Cardiac septum (tissue), 1 donor: ENCODE results near the gene SLC25A47. TPM values are rescaled to one million over a fixed set of nuclear protein-coding genes. Genes with fewer than 3 reads are reported as not detected.
"Not testable (repeated sequence)": the region's sequence is repeated elsewhere in the genome, so short reads cannot be mapped to it uniquely, and the experiment has no call there.

Experiments used
- DNase-seq: peaks from one replicate; pipeline ENCODE4 v3.0.0-alpha.2; 2020; ENCODE audit warnings: low spot score
- intact Hi-C: fragments of 100-400 bp; cut with DNase I; formaldehyde crosslinking; loops from one replicate; pipeline ENCODE4 v1.14.0; 2022
- long read RNA-seq: library from polyadenylated mRNA; unstranded; transcript quantifications from one replicate; pipeline ENCODE4 v2.0.0, GENCODE V29; 2021
- total RNA-seq: library from RNA; stranded (reverse); fragmentation: NEBNext Ultra II Directional; extraction: Animal tissue kit (Norgen Biotek cat#: 25700); gene quantifications from one replicate; pipeline ENCODE4 v1.2.1, GENCODE V29; 2021
- donor health status: DM: no; HTN: no; CAD: no.

The SLC25A47 gene, protein sequence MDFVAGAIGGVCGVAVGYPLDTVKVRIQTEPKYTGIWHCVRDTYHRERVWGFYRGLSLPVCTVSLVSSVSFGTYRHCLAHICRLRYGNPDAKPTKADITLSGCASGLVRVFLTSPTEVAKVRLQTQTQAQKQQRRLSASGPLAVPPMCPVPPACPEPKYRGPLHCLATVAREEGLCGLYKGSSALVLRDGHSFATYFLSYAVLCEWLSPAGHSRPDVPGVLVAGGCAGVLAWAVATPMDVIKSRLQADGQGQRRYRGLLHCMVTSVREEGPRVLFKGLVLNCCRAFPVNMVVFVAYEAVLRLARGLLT
- not detected for total RNA-seq
- long read RNA-seq = 0 reads

DNA sequence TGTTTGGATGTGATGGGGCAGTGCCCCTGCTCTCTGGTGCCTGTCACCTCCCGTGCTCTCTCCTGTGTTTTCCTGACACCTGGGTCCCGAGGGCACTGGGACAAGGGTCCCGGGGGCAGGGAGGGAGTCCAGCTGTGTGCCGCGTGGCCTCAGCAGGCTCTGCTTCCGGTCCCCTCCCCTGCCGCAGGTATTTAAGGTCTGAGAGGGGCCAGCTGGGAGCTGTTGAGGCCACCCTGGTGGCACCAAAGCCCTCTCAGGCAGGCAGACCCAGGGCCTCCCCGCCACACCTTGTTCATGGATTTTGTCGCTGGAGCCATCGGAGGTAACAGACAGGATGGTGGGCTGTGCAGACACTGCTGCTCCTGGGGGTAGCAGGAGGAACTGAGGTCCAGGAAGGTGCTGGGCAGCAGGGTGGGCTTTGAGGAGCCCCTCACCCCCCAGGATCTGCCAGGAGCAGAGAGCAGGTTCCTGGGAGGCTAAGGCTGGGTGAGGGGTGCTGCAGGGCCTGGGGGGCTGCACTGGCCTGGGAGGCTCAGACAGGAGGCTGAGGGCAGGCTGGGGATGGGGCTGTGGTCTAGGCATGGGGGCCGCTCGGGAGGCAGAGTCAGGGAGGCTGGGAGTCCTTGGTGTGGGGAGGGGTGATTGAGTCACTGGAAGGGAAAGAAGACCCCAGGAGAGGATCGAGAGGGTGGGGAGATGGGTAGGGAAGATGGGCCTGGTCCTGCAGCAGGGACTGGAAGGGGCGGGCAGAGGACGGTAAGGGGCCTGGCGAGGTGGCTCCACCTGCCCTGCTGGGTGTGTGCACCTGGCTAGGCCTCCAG, at the start of gene SLC25A47:
TSS of gene SLC25A47 (plus strand) at position 219 of the 821 bp plus-strand sequence. CDS start at position 295, 76 bp downstream.
- no peak for DNase-seq
- intact Hi-C loops = no loop called here

DNA sequence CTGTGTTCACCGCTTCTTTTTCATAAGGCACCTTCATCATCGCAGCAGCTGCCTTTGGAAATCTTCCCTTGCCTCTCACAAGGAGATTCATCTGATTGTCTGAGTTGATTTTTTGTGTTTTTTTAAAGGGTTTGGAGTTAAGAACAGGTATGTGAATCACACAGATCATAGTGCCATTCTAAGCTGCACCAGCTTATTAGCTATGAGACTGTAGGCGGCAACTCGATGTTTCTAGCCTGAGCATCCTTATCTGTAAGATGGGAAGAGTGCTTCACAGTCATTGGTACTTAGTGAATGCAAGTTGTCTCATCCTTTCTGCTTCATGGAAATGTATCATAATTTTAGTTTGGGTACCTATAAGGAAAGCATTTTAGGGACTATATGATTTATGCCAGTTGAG, 48.9 kb upstream of the SLC25A47 start:
- no peak for DNase-seq
- intact Hi-C loops = no loop called here

DNA sequence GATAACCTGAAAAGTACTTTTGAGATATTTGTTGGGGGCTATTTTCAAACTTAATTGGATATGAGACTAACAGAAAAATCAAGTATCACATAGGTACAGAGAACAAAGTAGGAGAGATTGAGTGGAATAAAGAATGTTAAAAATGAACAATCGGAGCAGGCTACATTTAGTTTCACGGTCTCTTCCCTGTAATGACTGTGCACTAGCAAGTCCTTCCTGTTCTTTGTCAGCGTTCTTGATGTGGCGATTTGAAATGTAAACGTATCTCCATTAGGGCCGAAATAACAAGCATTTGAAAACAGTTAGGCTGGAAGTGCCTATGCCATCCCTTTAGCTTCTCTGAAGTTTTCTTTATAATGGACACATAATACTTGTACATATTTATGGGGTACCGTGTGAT, 47.9 kb upstream of the SLC25A47 start:
- DNase-seq = no peak
- intact Hi-C loops = no loop called here

DNA sequence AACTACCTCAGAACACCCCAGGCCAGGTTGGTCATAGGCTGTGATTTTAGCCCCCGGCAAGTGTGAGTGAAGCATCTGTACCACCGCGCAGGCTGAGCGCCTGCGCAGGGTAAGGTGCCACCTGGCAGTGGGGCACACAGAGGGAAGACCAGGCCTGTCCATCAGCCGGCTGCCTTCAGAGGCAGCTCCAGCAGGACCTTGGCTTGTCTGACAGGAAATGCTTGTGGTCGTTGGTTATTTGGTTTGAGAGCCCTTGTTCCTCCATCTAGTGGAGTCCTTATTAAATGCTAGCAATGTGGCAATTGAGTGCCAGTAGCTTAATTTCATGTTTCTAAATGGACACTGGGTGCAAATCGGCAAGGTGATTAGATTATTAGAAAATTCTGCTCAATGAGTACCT, 44.4 kb upstream of the SLC25A47 start:
- no peak for DNase-seq
- intact Hi-C loops = no loop called here

DNA sequence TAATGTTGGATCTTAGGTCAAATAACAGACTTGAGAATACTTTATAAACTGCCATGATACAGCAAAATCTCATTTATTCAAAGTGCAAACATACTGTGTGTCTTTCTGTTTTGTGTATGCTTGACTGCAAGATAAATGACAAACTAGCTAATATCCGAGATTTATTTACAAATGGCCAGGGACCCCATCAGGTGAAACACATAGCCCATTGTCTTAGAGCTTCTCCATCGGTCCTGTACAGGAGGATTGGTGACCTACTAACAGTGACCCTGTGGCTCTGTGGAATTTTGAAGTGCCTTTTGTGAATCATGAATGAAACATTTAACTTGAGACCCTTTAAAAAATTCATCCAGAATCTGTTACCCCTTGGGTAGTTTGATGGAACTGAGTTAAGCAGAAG, 44.0 kb upstream of the SLC25A47 start:
- intact Hi-C loops = no loop called here
- DNase-seq = no peak

DNA sequence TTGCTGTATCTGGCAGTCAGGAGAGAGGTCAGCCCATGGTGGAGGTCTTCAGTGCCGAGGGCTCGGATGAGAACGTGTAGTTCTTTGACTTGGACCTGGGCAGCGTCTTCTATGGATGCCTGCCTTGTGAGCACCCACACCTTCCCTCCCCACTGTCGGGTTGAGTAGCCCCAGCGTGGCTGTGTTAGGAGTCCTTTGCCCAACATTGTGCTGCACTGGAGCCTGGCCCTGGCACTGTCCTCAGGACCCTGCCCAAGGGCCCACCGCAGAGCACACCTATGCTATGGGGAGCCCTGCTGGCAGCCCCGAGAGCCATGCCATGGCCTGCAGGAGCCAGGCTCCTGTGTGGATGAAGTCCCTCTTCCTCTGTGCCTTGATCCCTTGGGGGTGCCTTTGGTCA, 43.6 kb upstream of the SLC25A47 start:
- intact Hi-C loops = no loop called here
- no peak for DNase-seq

DNA sequence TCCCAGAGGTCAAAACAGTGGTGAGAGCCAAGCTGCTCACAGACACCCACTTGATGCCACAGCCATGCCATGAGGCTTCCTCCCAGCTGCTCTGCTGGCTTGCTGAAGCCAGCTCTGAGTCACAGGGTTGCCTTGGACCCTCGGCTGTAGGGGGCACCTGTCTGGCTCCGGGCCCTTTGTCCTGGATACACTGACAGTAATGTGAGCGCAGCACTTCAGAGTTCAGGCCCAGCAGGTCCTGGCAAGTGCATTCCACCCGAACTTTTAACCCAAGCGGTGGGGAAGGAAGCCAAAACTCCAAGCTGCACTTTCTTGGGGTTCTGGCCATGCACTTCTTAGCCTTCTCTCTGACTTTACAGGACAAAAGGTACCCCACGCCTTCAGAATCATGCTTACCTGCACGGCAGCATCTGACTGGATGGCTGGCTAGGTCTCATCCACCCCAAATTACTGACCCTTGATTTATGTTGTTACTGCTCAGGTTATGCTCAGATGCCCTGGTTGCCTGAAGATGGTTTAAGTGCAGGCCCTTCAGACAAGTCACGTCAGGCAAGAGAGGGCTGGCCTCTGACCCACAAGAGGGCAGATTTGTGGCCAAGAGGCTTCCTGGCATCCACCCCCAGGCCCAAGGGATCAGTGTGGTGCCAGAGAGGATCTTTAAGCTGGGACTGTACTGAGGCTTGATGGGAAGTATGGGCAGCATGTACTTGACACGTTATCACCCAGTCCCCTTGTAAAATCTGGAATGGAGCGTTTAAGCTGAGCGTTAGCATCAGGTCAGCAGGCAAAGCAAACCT, 41.7 kb upstream of the SLC25A47 start:
- DNase-seq = no peak
- intact Hi-C loops = no loop called here

DNA sequence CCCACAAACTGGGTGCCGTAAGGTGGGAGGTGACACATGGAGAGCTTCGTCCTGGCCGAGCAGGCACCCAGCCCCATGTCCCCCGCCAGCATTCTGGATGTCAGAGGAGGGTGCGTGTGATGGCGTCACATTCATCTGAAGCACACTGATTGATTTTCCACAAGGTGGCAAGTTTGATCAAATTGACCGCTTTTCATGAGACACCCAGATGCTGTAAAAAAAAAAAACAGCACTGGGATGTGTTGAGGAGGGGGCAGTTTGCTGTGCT, 41.1 kb upstream of the SLC25A47 start:
- DNase-seq = no peak
- intact Hi-C loops = no loop called here

DNA sequence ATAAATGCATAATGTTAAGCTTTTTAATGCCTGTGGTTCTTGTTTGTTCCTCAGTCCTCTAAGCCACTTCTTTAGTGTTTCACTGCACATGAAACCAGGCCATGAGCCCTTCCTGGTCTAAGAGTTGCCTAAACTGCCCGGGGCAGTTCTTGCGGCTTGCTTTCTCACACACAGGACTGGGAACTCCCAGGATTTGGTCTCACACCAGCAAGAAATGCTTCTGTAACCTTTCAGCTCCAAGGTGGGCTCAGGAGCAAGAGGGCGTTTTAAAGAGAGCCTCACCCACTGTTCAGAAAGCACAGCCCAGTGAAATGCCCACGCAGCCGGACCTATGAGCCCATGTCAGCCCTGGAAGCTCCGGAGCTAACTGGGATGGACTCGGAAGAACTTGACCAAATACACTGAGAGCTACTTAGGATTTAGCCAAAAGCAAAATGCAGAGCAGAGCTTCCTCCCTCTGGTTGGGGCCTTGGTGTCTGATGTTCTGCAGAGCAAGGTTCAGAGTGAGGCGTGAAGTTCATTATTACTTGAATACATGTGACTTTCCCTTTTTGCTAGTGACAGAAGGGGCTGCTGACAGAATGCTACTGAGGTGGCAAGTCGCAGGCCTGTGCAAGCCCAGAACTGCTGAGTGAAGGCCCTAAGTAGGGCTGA, 40.2 kb upstream of the SLC25A47 start:
- no peak for DNase-seq
- intact Hi-C loops = no loop called here

DNA sequence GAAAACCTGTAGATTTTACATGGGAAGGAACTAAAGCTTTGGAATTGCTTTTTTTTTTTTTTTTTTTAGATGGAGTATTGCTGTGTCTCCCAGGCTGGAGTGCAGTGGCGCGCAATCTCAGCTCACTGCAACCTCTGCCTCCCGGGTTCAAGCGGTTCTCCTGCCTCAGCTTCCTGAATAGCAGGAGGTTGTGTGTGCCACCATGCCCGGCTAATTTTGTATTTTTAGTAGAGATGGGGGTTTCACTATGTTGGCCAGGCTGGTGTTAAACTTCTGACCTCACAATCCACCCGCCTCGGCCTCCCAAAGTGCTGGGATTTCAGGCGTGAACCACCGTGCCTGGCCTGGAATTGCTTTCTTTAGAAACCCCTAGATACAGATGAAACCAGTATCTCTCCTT, 39.7 kb upstream of the SLC25A47 start:
- DNase-seq, intact Hi-C loops: not testable (repeated sequence)

DNA sequence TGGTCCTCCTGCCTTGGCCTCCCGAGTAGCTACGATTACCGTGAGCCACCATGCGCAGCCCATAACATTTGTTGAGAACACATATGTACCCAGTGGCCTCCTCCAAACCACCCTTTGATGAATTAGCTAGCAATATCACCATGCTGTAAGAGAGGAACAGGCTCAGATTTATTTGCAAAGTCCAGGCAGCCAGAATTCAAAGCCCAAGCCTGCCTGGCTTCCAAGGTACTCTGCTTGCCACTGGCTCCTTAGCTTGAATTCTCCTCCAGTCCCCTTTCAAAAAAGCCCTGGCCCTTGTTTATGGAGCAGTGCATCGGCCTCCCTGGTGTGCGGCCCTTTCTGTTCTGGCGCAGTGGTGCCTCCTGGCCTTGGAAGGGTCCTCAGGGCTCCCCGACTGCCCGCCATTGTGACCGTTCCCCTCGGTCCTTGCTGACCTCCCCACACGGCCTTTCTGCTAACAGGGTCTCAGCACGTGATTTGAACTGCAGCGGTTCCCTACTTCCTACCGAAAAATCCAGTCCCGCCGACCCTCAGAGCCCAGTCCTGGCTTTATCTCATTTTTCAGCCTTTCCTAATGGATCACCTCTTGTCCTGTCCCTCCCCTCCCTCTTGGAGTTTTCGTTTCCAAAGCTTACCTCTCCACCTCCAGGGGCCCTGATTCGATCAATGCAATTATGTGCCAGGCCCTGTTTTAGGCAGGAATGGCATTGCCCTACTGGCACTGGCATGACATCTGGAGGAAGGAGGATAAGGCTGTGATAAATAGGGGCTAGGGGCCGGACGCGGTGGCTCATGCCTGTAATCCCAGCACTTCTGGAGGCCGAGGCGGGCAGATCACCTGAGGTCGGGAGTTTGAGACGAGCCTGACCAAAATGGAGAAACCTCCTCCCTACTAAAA, 38.9 kb upstream of the SLC25A47 start:
- intact Hi-C loops = loop anchor here (2.0 kb wide), 1 partner anchor 43 kb away; no protein-coding TSS in a partner anchor
- no peak for DNase-seq

DNA sequence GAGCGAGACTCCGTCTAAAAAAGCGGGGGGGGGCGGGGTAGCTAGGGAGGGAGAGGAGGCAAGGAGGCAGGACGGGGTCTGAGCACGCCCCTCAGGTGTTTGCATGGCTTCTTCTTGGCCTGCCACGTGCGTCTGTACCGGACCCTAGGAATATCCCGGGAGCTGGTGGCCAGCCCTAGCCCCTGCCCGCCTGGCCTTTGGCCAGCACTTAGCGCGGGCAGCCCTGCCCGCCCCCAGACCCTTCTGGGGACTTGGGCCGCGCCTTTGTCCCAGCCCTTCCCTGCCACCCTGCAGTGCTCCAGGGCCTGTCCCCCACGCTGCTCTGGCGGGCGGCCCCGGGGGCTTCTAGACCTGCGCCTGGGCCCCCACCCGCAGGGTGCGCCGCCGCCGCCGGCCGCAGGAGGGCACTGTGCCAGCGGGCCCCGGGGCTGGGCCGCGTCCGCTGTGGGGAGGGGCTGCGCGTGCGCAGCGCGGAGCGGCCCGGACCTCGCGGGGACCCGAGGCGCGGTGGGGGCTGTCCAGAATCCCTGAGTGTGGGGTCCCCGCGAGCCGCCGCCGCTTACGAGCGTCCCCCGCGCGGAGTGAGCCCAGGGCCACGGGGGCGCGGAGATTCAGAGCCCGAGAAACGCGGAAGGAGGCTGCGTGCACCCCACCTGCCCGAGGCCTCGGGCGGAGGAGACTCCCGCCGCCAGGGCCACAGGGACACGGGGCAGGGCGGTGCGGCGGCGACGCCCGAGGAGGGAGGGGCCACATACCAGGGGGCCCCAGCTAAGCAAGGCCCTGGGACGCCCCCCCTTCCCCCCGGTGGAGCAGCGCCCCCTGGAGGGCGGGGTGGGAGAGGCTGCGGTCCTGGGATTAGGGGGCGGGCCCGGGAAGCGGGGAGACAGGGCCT, 37.9 kb upstream of the SLC25A47 start:
- intact Hi-C loops = loop anchor here (2.0 to 5.0 kb wide), 2 partner anchors 44 to 92 kb away; partner anchors contain the start of gene WDR25
- peak; percentile 88 for DNase-seq

DNA sequence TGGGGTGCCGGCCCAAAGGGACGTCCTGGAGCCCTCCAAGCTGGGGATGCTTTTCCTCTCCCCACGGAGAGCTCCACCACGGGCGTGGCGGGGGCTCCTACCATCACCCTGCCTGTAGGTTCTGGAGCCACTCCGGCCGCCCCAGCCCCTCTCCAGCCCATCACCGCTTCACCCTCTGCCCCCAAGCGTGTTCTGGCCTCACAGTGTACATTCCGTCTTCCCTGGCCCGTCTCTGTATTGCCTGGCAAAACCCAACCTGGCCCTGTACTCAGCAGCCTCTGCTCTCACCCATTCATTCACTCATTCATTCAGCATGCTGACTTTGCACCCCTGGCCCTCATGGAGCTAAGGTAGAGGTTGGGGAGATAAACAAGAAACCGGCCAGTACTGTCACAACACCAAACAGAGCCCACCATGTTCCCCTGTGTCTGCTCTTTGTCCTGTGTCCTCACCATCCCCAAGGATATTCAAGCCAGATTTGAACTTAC, 37.2 kb upstream of the SLC25A47 start:
- intact Hi-C loops = loop anchor here (2.0 to 5.0 kb wide), 2 partner anchors 45 to 91 kb away; partner anchors contain the start of gene WDR25
- no peak for DNase-seq

DNA sequence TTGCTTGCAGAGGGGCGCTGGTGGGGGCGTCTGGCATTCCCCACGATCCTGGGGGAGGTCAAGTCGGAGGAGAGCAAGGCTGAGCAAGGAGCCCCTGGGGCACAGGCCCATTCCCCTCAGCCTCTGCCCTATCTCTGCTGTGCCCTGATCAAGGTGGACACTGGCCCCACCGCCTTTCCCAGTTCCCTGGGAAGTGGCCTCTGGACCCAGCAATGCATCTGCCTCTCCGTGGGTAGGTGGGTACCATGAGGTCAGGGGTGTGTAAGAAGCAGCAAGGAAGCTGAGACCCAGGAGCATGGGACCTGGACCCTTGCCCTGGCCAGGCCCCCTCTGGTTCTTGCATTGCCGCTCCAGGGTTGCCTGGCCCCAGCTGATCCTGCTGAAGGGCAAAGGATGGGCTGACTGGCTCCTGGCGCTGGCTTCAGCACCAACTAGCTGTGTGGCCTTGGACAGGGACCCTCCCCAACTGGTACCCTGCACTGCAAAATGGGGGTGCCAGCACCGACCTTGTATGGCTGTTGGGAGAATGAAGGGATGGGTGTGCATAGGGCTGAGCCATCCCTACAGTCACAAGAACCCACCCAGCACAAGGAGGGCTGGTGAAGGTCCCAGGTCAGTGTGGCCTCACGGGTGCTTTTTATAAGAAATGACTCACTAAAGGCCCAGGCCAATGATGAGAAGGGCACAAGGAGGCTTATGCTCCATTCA, 36.5 kb upstream of the SLC25A47 start:
- intact Hi-C loops = loop anchor here (5.0 kb wide), 1 partner anchor 91 kb away; the partner anchor contains the start of gene WDR25
- peak; percentile 71 for DNase-seq

DNA sequence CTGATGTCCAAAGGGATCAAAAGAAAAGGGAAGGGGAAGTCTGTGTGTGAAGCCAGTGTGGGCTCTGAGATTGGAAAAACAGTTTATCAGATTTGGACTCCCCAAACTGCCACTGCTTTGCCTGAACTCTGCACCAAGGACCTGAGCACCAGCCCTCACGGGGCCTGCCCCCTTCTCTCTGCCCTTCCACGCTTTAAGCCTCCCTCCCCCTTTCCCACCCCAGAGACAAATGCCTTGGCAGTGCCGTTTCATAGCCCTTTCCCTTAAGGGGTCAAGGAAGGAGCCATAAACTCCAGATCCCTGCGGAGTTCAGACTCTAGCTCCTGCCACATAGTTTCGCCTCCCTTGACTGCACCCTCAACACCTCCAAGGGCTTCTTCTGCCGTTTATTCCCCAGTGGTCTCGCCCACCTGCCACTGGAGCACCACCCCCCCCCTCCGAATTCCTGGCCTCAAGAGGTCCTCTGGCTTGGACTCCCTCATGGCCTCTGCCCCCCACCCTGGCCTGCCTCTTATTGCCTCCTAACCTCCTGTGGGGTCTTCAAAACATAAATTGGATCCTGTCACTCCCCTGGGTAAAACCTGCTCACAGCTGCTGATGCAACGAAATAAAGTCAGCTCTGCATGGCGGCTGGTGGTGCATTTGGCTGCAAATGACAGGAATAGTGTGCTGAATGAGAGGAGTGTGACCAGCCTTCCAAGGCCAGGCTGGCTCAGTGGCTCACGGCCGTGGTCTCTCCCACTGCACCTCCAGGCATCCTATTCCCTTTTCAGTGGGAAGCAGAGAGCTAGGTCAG, 35.7 kb upstream of the SLC25A47 start:
- DNase-seq = peak; percentile 55
- intact Hi-C loops = loop anchor here (5.0 kb wide), 1 partner anchor 90 kb away; the partner anchor contains the start of gene WDR25

DNA sequence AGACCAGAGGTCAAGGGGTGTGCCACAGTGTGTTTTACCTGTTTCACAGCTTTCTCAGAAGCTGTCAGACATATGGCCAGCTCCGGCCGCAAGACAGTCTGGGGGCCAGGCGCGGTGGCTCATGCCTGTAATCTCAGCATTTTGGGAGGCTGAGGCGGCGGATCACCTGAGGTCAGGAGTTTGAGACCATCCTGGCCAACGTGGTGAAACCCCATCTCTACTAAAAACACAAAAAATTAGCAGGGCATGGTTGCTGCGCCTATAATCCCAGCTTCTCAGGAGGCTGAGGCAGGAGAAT, 35.2 kb upstream of the SLC25A47 start:
- DNase-seq = not testable (repeated sequence)
- intact Hi-C loops = loop anchor here (5.0 kb wide), 1 partner anchor 89 kb away; the partner anchor contains the start of gene WDR25
